ENCODE results near the gene CCR2. TPM values are rescaled to one million over a fixed set of nuclear protein-coding genes. Genes with fewer than 3 reads are reported as not detected.

CCR2 gene
- polyA plus RNA-seq, 1 experiment: not detected

DNA sequence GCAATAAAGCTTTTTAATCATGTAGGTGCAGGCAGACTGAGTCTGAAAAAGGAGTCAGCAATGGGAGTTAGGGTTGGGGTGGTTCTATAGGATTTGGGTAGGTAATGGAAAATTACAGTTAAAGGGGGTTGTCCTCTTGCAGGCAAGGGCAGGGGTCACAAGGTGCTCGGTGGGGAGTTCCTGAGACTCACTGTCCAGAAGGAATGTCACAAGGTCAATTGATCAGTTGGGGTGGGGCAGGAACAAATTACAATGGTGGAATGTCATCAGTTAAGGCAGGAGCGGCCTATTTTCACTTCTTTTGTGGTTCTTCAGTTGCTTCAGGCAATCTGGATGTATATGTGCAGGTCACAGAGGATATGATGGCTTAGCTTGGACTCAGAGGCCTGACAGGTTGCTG lies 39.1 kb downstream of the CCR2 start:
- TF ChIP-seq, protein P1, sequence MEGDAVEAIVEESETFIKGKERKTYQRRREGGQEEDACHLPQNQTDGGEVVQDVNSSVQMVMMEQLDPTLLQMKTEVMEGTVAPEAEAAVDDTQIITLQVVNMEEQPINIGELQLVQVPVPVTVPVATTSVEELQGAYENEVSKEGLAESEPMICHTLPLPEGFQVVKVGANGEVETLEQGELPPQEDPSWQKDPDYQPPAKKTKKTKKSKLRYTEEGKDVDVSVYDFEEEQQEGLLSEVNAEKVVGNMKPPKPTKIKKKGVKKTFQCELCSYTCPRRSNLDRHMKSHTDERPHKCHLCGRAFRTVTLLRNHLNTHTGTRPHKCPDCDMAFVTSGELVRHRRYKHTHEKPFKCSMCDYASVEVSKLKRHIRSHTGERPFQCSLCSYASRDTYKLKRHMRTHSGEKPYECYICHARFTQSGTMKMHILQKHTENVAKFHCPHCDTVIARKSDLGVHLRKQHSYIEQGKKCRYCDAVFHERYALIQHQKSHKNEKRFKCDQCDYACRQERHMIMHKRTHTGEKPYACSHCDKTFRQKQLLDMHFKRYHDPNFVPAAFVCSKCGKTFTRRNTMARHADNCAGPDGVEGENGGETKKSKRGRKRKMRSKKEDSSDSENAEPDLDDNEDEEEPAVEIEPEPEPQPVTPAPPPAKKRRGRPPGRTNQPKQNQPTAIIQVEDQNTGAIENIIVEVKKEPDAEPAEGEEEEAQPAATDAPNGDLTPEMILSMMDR (IDR thresholded peaks at IDR 0.05; ENCODE audit: low read depth, low read length): no peak
- Histone ChIP-seq H3K27me3 (ENCODE audit: control insufficient read depth, insufficient read depth, low read length) (peaks cover 13% of the 10 kb centered on the region), H3K27ac (ENCODE audit: low read depth, low read length) (no peak overlapping the region), H3K4me3 (ENCODE audit: low read depth, low read length) (no peak overlapping the region), H3K9me3 (ENCODE audit: control insufficient read depth, insufficient read depth, low read length) (no peaks in the 10 kb centered on the region)
- ChIA-PET POLR2A (no interaction called here), CTCF (interaction anchor here (1.2 kb wide), 1 partner anchor 54 kb away, joined by 3 read pairs; no protein-coding TSS in a partner anchor)
- no peak for DNase-seq (ENCODE audit: low read depth, low spot score)

DNA sequence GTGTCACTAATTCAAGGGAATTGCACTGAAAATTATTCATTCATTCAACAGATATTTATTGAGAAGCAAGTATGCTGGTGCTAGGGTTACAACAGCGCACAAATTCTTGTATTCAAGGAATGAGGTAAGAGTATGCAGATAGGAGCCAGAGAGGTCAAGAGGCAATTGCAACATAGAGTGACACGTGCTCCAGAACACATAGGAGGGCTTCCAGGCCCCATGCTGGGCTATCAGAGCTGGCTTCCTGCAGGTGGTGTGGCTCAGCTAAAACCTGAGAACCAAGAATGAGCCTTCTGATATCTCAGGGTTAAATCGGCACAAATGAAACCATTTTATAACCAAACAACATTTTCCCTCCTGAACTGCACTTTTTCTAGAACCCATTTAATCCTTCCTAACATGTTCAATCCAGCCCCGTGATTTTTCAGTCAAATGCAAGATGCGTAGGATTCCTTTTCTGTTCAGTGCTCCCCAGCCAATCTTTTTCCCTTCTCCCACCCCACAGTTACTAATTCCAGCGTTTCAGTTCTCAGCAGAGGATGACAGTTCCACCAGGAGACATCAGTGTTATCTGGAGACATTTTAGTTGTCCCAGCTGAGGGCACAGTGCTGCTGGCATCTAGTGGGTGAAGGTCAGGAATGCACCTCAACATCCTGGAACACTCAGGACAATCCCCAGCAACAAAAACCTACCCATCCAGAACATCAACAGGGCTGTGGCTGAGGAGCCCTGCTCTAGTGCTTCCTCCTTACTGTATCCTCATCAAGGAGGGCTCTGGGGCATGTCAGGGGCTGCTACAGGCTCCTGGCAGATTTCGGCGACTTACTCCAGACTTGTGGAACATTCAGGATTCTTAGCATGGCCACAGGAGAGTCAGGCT lies 39.9 kb downstream of the CCR2 start:
- Histone ChIP-seq H3K27ac (ENCODE audit: low read depth, low read length) (no peak overlapping the region), H3K4me3 (ENCODE audit: low read depth, low read length) (no peak overlapping the region), H3K27me3 (ENCODE audit: control insufficient read depth, insufficient read depth, low read length) (peaks cover 13% of the 10 kb centered on the region), H3K9me3 (ENCODE audit: control insufficient read depth, insufficient read depth, low read length) (no peaks in the 10 kb centered on the region)
- CTCF ChIA-PET: interaction anchor here (1.2 kb wide), 1 partner anchor 53 kb away, joined by 3 read pairs; no protein-coding TSS in a partner anchor
- no peak for DNase-seq (ENCODE audit: low read depth, low spot score)
- POLR2A ChIA-PET: no interaction called here
- TF ChIP-seq, protein P1 (IDR thresholded peaks at IDR 0.05; ENCODE audit: low read depth, low read length): no peak

DNA sequence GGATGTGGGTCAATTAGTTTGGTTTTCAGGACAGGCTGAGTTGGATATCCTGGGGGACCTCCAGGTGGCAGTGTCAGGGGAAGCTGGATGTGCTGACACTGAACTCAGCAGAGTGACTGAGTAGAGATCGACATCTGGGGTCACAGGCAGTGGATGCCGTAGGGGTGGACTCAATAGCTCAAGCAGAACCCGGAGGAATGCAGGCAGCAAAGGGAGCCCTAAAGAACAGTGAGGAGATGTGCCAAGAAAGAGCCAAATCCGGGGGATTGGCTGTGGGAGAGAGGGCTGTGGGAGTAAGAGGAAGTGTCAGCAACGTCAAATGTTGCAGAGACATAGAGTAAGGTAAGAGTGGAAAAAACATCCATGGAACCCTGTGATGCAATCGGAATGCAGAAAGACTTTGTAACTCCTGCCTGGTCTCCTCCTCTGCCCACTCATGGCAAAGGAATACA lies 41.3 kb downstream of the CCR2 start:
- CTCF ChIA-PET: no interaction called here
- H3K4me3 ChIP-seq (ENCODE audit: low read depth, low read length): no peak overlapping the region
- POLR2A ChIA-PET: no interaction called here
- TF ChIP-seq, protein P1 (IDR thresholded peaks at IDR 0.05; ENCODE audit: low read depth, low read length): no peak
- peaks cover 9% of the 10 kb centered on the region for H3K27me3 ChIP-seq (ENCODE audit: control insufficient read depth, insufficient read depth, low read length)
- no peak for DNase-seq (ENCODE audit: low read depth, low spot score)
- no peak overlapping the region for H3K27ac ChIP-seq (ENCODE audit: low read depth, low read length)
- H3K9me3 ChIP-seq (ENCODE audit: control insufficient read depth, insufficient read depth, low read length): no peaks in the 10 kb centered on the region

DNA sequence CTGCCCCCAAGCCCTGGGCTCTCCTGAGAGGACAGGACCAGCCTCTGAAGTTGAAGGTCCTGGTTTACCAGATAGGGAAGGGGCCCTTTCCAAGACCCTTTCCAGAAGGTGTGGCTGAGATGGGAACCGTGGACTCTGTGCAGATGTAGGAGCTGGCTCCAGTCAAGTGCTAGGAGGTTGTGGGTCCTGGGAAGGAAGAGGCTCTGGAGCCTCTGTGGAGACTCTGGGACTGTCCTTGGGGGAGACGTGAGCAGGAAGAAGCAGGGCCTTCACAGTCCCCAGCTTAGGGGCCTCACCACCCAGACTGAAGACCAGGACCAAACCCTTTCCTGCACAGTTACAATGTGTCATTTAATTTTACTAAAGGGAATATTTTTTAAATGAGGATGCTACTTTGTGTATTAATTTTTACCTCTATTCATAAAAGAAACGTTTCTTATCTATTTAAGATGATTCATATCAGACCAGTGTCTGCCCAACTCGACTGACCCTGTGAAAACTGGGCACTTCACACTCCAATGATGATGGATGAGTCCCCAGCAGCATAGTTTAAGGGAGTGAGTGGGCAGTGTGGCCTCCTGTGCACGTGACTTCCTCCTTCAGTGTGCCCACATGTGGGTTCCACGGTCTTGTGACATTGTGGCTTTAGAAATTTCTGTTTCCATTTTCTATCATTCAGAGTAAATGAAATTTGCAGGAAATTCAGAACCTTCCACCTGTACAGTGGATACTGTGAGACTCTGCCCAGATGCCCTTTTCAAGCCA lies 42.0 kb downstream of the CCR2 start:
- ChIA-PET POLR2A (no interaction called here), CTCF (no interaction called here)
- H3K27ac ChIP-seq (ENCODE audit: low read depth, low read length): no peak overlapping the region
- no peak overlapping the region for H3K4me3 ChIP-seq (ENCODE audit: low read depth, low read length)
- no peaks in the 10 kb centered on the region for H3K9me3 ChIP-seq (ENCODE audit: control insufficient read depth, insufficient read depth, low read length)
- TF ChIP-seq, protein P1 (IDR thresholded peaks at IDR 0.05; ENCODE audit: low read depth, low read length): no peak
- no peak for DNase-seq (ENCODE audit: low read depth, low spot score)
- peaks cover 9% of the 10 kb centered on the region for H3K27me3 ChIP-seq (ENCODE audit: control insufficient read depth, insufficient read depth, low read length)

DNA sequence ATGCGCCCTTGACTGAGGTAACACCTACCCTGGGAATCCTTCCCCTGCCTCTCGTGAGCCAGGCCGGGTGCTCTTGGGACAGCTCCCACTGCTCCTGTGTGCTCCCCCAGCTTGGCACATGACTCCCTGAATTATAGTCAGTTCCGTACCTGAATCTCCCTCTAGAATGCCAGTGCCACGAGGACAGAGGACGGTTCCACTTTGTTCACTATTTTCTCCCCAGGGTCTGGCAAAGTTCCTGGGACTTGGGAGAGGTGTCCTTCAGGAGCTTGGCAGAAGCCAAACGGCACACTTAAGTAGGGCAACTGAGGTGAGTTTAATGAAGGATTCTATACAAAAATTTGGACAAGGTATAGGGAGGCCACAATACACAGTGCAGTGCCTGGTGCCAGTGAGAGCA lies 43.2 kb downstream of the CCR2 start:
- H3K27me3 ChIP-seq (ENCODE audit: control insufficient read depth, insufficient read depth, low read length): peaks cover 9% of the 10 kb centered on the region
- no peaks in the 10 kb centered on the region for H3K9me3 ChIP-seq (ENCODE audit: control insufficient read depth, insufficient read depth, low read length)
- no peak overlapping the region for H3K4me3 ChIP-seq (ENCODE audit: low read depth, low read length)
- TF ChIP-seq, protein P1 (IDR thresholded peaks at IDR 0.05; ENCODE audit: low read depth, low read length): no peak
- no peak overlapping the region for H3K27ac ChIP-seq (ENCODE audit: low read depth, low read length)
- no peak for DNase-seq (ENCODE audit: low read depth, low spot score)
- POLR2A ChIA-PET: no interaction called here
- CTCF ChIA-PET: no interaction called here

Measured in AG04450 (cell line).